ENCODE data around the gene PDHX.

Gene PDHX

DNA sequence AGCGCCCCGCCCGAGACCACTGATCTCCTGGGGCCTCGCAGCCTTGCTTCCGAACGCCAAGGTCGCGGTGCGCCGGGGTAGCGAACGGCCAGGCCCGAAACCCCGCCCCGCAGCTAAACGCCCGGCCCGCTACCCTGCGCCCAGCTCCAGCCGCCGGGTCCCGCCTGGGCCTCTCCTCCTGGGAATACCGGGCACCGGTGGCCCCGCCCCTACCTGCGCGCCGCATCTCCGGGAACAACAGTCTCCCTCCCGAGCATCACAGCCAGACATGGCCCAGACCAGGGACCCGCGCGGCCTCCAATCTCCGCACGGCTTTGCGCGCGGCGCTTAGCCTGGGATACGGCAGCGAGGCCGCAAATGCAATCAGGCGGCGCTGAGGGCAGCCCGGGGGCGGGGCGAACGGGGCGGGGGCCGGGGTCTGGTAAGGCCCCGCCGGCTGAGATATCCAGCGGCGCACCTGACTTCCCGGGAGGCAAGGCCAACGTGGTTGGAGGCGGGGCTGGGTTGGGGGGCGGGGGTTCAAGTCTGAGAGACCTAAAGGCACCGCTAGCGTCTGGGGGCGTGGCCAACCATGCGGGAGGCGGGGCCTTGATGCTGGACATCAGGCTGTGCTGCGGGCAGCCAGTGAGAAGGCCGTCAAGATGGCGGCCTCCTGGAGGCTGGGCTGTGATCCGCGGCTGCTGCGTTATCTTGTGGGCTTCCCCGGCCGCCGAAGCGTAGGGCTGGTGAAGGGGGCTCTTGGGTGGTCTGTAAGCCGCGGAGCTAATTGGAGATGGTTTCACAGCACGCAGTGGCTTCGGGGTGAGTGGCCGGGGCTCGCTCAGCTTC lies at the start of gene PDHX, which contains the start of gene APIP:
Gene PDHX, plus strand, starts transcription at position 604 of the 828 bp plus-strand sequence. Its CDS starts 38 bp downstream, at position 642.
Gene APIP, minus strand, starts transcription at position 365 of the 828 bp plus-strand sequence. Its CDS starts 95 bp downstream, at position 270.
- Histone ChIP-seq H3K4me3 (ENCODE audit: low read depth, low read length) (peak within 1 kb of the TSS; percentile 89), H3K9me3 (ENCODE audit: control insufficient read depth, insufficient read depth, low read depth, low read length) (no peaks in the 10 kb centered on the region), H3K4me1 (ENCODE audit: control insufficient read depth, insufficient read depth, low read length) (peaks cover 13% of the 10 kb centered on the region), H3K36me3 (ENCODE audit: control insufficient read depth, insufficient read depth, low read length) (peaks cover 15% of the 10 kb centered on the region), H3K27ac (ENCODE audit: low read depth, low read length) (peak within 1 kb of the TSS; percentile 90), H3K9ac (ENCODE audit: low read length) (peak within 1 kb of the TSS; percentile 95), H3K27me3 (ENCODE audit: control insufficient read depth, insufficient read depth, low read length) (no peaks in the 10 kb centered on the region)

DNA sequence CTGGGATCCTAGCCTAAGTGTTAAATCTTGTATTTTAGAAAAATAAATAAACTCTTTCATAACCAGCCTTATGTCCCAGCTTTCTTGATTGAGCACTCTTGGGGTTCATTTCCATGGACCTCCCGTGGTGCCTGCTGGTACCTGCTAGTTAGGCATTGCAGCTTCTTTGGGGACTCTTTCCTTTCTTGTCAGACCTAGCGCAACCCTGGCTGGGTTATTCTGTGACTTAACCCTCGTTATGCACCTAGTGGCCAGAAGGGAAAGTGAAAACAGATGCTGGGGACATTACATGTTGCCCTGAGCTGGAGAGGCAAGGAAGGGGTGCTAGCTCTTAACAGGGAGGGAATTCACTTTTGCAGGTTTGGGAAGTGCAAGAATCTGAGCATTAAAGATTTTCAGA lies 47.0 kb upstream of the PDHX start:
- Histone ChIP-seq H3K4me3 (ENCODE audit: low read depth, low read length) (no peak overlapping the region), H3K36me3 (ENCODE audit: control insufficient read depth, insufficient read depth, low read length) (no peaks in the 10 kb centered on the region), H3K4me1 (ENCODE audit: control insufficient read depth, insufficient read depth, low read length) (no peaks in the 10 kb centered on the region), H3K27me3 (ENCODE audit: control insufficient read depth, insufficient read depth, low read length) (no peaks in the 10 kb centered on the region), H3K9ac (ENCODE audit: low read length) (no peak overlapping the region), H3K9me3 (ENCODE audit: control insufficient read depth, insufficient read depth, low read depth, low read length) (no peaks in the 10 kb centered on the region), H3K27ac (ENCODE audit: low read depth, low read length) (no peak overlapping the region)

GRCh38 chr11:34870548-34871196 lies 45.7 kb upstream of the PDHX start:
- H3K4me1 ChIP-seq (ENCODE audit: control insufficient read depth, insufficient read depth, low read length): no peaks in the 10 kb centered on the region
- no peaks in the 10 kb centered on the region for H3K27me3 ChIP-seq (ENCODE audit: control insufficient read depth, insufficient read depth, low read length)
- no peaks in the 10 kb centered on the region for H3K36me3 ChIP-seq (ENCODE audit: control insufficient read depth, insufficient read depth, low read length)
- no peak overlapping the region for H3K9ac ChIP-seq (ENCODE audit: low read length)
- no peaks in the 10 kb centered on the region for H3K9me3 ChIP-seq (ENCODE audit: control insufficient read depth, insufficient read depth, low read depth, low read length)
- H3K27ac ChIP-seq (ENCODE audit: low read depth, low read length): no peak overlapping the region
- H3K4me3 ChIP-seq (ENCODE audit: low read depth, low read length): no peak overlapping the region

GRCh38 chr11:34874202-34874601 lies 42.2 kb upstream of the PDHX start:
- no peak overlapping the region for H3K27ac ChIP-seq (ENCODE audit: low read depth, low read length)
- no peaks in the 10 kb centered on the region for H3K27me3 ChIP-seq (ENCODE audit: control insufficient read depth, insufficient read depth, low read length)
- peaks cover 6% of the 10 kb centered on the region; the same call in 1 of the 2 replicates for H3K36me3 ChIP-seq (ENCODE audit: control insufficient read depth, insufficient read depth, low read length)

DNA sequence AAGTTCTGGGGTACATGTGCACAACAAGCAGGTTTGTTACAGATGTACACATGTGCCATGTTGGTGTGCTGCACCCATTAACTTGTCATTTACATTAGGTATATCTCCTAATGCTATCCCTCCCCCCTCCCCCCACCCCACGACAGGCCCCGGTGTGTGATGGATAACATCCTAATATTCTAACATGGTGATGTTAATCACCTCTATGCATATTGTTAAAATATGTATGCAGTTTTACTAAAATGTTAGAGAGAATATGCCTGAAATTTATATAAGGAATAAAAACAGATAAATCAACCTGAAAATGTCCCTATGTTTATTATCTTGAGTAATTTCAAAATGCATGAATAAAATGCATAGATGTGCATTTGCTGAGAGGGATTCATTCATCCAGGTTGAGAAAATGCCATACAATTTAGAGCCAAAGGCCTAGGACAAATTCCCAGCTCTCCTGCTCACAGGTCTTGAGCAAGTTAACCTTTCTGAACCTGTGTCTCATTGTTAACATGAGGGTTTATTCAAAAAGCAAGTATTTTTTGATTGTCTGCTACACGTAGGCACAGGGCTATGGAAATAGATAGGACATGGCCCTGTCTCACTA lies 38.9 kb upstream of the PDHX start:
- H3K9ac ChIP-seq (ENCODE audit: low read length): no peak overlapping the region
- no peak overlapping the region for H3K4me3 ChIP-seq (ENCODE audit: low read depth, low read length)
- H3K4me1 ChIP-seq (ENCODE audit: control insufficient read depth, insufficient read depth, low read length): no peaks in the 10 kb centered on the region

More at GRCh38 chr11:34874202-34874601, 42.2 kb upstream of the PDHX start:
- H3K4me3 ChIP-seq (ENCODE audit: low read depth, low read length): no peak overlapping the region
- H3K4me1 ChIP-seq (ENCODE audit: control insufficient read depth, insufficient read depth, low read length): no peaks in the 10 kb centered on the region
- no peaks in the 10 kb centered on the region for H3K9me3 ChIP-seq (ENCODE audit: control insufficient read depth, insufficient read depth, low read depth, low read length)
- no peak overlapping the region for H3K9ac ChIP-seq (ENCODE audit: low read length)

DNA sequence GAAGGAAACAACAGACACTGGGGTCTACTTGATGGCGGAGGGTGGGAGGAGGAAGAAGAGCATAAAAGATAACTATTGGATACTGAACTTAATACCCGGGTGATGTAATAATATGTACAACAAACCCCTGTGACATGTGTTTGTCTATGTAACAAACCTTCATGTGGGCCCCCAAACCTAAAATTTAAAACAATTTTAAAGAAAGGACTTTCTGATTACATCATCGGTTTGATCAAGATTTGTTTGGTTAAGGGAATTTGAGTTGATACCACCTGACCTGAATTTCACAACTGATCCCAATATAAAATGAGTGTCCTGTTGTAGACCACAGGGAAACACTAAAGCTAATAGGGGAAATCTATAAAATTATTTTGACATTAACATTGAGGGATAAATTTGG lies 34.5 kb upstream of the PDHX start:
- Histone ChIP-seq H3K9me3 (ENCODE audit: control insufficient read depth, insufficient read depth, low read depth, low read length) (no peaks in the 10 kb centered on the region), H3K27me3 (ENCODE audit: control insufficient read depth, insufficient read depth, low read length) (no peaks in the 10 kb centered on the region), H3K4me1 (ENCODE audit: control insufficient read depth, insufficient read depth, low read length) (no peaks in the 10 kb centered on the region), H3K36me3 (ENCODE audit: control insufficient read depth, insufficient read depth, low read length) (peaks cover 29% of the 10 kb centered on the region), H3K4me3 (ENCODE audit: low read depth, low read length) (no peak overlapping the region), H3K27ac (ENCODE audit: low read depth, low read length) (no peak overlapping the region), H3K9ac (ENCODE audit: low read length) (no peak overlapping the region)

More for the DNA sequence above, 38.9 kb upstream of the PDHX start:
- no peaks in the 10 kb centered on the region for H3K9me3 ChIP-seq (ENCODE audit: control insufficient read depth, insufficient read depth, low read depth, low read length)
- no peak overlapping the region for H3K27ac ChIP-seq (ENCODE audit: low read depth, low read length)
- H3K36me3 ChIP-seq (ENCODE audit: control insufficient read depth, insufficient read depth, low read length): peaks cover 14% of the 10 kb centered on the region; the same call in 1 of the 2 replicates
- H3K27me3 ChIP-seq (ENCODE audit: control insufficient read depth, insufficient read depth, low read length): no peaks in the 10 kb centered on the region

GRCh38 chr11:34886609-34887008 lies 29.8 kb upstream of the PDHX start:
- H3K27ac ChIP-seq (ENCODE audit: low read depth, low read length): no peak overlapping the region

GRCh38 chr11:34887260-34887659 lies 29.2 kb upstream of the PDHX start:
- H3K9ac ChIP-seq (ENCODE audit: low read length): no peak overlapping the region
- H3K27me3 ChIP-seq (ENCODE audit: control insufficient read depth, insufficient read depth, low read length): no peaks in the 10 kb centered on the region
- H3K4me3 ChIP-seq (ENCODE audit: low read depth, low read length): no peak overlapping the region
- H3K36me3 ChIP-seq (ENCODE audit: control insufficient read depth, insufficient read depth, low read length): peaks cover 18% of the 10 kb centered on the region
- no peak overlapping the region for H3K27ac ChIP-seq (ENCODE audit: low read depth, low read length)
- H3K9me3 ChIP-seq (ENCODE audit: control insufficient read depth, insufficient read depth, low read depth, low read length): no peaks in the 10 kb centered on the region
- H3K4me1 ChIP-seq (ENCODE audit: control insufficient read depth, insufficient read depth, low read length): no peaks in the 10 kb centered on the region

More at GRCh38 chr11:34886609-34887008, 29.8 kb upstream of the PDHX start:
- Histone ChIP-seq H3K4me3 (ENCODE audit: low read depth, low read length) (no peak overlapping the region), H3K4me1 (ENCODE audit: control insufficient read depth, insufficient read depth, low read length) (no peaks in the 10 kb centered on the region), H3K9ac (ENCODE audit: low read length) (no peak overlapping the region), H3K27me3 (ENCODE audit: control insufficient read depth, insufficient read depth, low read length) (no peaks in the 10 kb centered on the region), H3K9me3 (ENCODE audit: control insufficient read depth, insufficient read depth, low read depth, low read length) (no peaks in the 10 kb centered on the region), H3K36me3 (ENCODE audit: control insufficient read depth, insufficient read depth, low read length) (peaks cover 22% of the 10 kb centered on the region)

- no peaks in the 10 kb centered on the region for H3K27me3 ChIP-seq (ENCODE audit: control insufficient read depth, insufficient read depth, low read length)
- no peak overlapping the region for H3K4me3 ChIP-seq (ENCODE audit: low read depth, low read length)
- peaks cover 8% of the 10 kb centered on the region for H3K36me3 ChIP-seq (ENCODE audit: control insufficient read depth, insufficient read depth, low read length)
- H3K9ac ChIP-seq (ENCODE audit: low read length): no peak overlapping the region
- no peak overlapping the region for H3K27ac ChIP-seq (ENCODE audit: low read depth, low read length)
- H3K9me3 ChIP-seq (ENCODE audit: control insufficient read depth, insufficient read depth, low read depth, low read length): no peaks in the 10 kb centered on the region
- H3K4me1 ChIP-seq (ENCODE audit: control insufficient read depth, insufficient read depth, low read length): no peaks in the 10 kb centered on the region
These were observed 26.3 kb upstream of the PDHX start for GRCh38 chr11:34890089-34890488.

- Histone ChIP-seq H3K36me3 (ENCODE audit: control insufficient read depth, insufficient read depth, low read length) (peaks cover 8% of the 10 kb centered on the region), H3K9me3 (ENCODE audit: control insufficient read depth, insufficient read depth, low read depth, low read length) (no peaks in the 10 kb centered on the region), H3K4me1 (ENCODE audit: control insufficient read depth, insufficient read depth, low read length) (no peaks in the 10 kb centered on the region), H3K4me3 (ENCODE audit: low read depth, low read length) (no peak overlapping the region), H3K27me3 (ENCODE audit: control insufficient read depth, insufficient read depth, low read length) (no peaks in the 10 kb centered on the region), H3K9ac (ENCODE audit: low read length) (no peak overlapping the region), H3K27ac (ENCODE audit: low read depth, low read length) (no peak overlapping the region)
These were observed 25.6 kb upstream of the PDHX start for GRCh38 chr11:34890812-34891211.

GRCh38 chr11:34891611-34892010 lies 24.8 kb upstream of the PDHX start:
- no peak overlapping the region for H3K4me3 ChIP-seq (ENCODE audit: low read depth, low read length)
- H3K9me3 ChIP-seq (ENCODE audit: control insufficient read depth, insufficient read depth, low read depth, low read length): peaks cover 5% of the 10 kb centered on the region; the same call in 1 of the 2 replicates

More at GRCh38 chr11:34891611-34892010, 24.8 kb upstream of the PDHX start:
- Histone ChIP-seq H3K4me1 (ENCODE audit: control insufficient read depth, insufficient read depth, low read length) (no peaks in the 10 kb centered on the region), H3K36me3 (ENCODE audit: control insufficient read depth, insufficient read depth, low read length) (peaks cover 5% of the 10 kb centered on the region), H3K9ac (ENCODE audit: low read length) (no peak overlapping the region), H3K27ac (ENCODE audit: low read depth, low read length) (no peak overlapping the region), H3K27me3 (ENCODE audit: control insufficient read depth, insufficient read depth, low read length) (no peaks in the 10 kb centered on the region)

All from HUES6 (cell line).